GM19397 (cell line): ENCODE results near the gene MYCBP2.
"Not testable (repeated sequence)": the region's sequence is repeated elsewhere in the genome, so short reads cannot be mapped to it uniquely, and the experiment has no call there.

Experiments used
- ATAC-seq: cut with Tn5 transposase; IDR thresholded peaks from one replicate; pipeline ENCODE4 v1.9.1; 2021; ENCODE audit warnings: mild to moderate bottlenecking, moderate library complexity; ENCODE audit not compliant: unreplicated experiment

The MYCBP2 gene

DNA sequence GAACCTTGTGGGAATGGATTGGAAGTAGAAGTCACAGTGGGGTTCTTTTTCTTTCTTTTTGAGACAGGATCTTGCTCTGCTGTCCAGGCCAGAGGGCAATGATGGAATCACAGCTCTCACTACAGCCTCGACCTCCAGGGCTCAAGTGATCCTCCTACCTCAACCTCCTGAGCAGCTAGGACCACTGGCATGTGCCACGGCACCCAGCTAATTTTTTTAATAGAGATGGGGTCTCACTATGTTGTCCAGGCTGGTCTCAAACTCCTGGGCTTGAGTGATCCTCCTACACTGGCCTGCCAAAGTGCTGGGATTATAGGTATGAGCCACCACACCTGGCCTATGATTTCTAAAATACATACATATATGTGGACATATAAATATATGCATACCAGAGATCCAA, 111.4 kb downstream of the MYCBP2 start:
- ATAC-seq = no peak

DNA sequence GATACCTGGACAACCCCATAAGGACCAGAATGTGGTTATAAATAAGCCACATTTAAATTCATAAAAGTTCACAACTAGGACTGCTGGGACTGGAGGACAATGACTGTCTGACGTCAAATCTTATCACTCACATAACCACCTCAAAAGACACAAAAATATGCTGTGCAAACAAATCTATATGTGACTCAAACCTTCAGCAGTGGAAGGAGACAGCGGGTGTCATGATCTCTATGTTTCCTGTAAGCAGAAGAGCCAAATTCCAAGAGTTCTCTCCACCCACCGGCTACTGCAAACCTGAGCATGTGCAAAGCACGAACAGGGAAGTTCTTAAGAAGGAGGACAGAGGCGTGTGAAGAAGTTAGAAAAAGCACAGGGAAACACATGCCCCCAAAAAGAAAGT, 113.2 kb downstream of the MYCBP2 start:
- no peak for ATAC-seq

DNA sequence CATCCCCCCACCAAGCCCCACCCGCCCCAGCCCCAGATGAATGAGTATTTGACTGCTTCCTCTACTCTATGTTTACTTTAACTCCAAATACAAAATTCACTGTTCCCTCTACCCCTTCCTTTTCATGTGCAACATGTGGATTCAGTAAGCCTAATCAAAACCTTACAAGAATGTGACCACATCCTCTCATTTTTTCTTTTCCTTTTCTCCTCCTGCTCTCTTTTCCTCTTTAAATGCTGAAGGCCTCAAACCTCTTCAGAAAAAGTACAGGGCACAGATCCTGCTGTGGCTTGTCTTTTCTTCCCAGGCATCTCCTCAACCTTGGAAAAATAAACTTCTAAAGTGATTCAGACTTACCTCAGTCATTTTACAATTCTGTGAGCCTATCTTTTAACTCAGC, 119.0 kb downstream of the MYCBP2 start:
- no peak for ATAC-seq

DNA sequence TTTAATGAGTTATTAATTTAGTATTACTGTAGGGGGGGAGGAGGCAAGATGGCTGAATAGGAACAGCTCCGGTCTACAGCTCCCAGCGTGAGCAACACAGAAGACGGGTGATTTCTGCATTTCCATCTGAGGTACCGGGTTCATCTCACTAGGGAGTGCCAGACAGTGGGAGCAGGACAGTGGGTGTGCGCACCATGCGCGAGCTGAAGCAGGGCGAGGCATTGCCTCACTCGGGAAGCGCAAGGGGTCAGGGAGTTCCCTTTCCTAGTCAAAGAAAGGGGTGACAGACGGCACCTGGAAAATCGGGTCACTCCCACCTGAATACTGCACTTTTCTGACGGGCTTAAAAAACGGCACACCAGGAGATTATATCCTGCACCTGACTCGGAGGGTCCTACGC, 127.9 kb downstream of the MYCBP2 start:
- ATAC-seq = not testable (repeated sequence)

DNA sequence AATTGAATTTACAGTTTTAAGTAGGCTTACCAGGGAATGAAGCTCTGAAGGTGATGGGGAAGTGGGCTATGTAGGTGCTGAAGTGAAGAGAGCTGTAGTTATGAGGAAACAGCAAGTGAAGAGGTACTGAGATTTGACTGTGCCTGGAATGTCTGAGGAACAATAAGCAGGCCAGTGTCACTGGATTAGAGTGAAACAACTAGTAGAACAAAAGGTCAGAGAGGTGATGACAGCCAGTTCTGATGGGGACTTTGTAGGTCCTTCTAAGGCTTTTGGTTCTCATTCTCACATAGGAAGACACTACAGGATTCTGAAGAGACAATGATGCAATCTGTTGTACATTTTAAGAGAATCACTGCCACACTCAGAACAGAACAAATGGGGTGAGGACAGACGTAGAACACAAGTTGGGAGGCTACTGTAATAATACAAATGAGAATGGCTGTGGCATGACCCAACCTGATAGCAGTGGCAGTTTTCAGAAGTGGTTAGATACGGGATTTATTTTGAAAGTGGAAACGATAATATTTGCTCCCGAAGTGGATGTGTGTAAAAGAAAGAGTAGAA, 130.8 kb downstream of the MYCBP2 start:
- no peak for ATAC-seq

DNA sequence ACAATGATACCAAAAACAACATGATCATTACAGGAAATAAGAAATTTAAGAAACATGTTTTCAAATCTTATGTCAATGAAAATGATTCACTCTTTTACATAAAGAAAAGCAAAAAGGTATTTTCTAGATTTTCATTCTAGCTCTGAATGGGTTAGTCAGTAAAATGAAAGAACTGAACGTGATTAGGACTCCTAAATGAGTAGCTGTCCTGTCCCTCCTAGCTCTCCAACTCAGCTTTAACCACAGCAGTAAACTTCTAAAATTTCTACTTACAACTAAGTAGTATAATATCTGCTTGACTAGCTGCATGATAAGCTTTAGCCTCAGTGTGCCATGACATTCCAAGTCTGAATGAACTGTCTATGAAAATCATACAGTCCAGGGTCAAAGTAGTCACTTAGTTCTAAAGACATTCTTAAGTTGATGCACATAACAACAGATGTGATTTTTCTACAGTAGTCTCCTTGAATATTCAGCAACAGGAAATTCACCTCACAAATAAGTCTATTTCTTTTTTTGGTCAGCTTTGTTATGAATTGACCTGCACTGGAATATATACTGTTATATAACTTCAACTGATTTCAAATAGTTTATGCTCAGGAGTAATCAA, 136.4 kb downstream of the MYCBP2 start:
- ATAC-seq = no peak

DNA sequence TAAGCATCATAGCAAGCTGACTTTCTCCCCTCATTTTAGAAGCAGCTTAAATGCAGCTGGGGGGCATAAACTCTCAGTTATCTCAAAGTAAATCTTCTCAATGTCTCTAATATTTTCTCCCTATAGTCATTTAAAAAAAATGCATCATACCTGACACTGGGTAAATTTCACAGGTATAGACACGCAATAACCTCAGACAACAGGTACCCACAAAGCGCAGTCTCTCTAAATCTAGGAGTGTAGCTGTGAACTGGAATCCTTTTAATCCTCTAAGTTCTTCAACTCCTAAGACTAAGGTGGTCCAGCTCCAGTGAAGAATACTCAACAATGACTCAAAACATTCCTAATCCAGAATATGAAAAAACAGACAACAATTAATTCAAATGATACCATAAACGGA, 141.2 kb downstream of the MYCBP2 start:
- ATAC-seq = no peak

DNA sequence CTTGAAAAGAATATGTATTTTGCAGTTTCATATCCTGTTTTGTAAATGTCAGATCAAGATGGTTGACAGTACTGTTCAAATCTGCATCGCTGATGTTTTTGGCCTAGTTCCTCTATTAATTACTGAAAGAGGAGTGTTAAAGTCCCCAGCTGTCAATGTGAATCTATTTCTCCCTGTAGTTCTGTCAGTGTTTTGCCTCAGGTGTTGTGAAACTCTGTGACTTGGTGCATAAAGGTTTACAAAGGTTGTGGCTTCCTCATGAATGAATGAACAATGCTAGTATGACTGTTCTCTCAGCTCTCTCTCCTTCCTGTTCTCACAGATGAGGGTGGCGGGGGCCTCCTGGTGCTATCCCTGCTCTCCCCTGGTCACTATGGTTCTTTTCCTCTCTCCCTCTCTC, 142.4 kb downstream of the MYCBP2 start:
- peak; percentile 97 for ATAC-seq

DNA sequence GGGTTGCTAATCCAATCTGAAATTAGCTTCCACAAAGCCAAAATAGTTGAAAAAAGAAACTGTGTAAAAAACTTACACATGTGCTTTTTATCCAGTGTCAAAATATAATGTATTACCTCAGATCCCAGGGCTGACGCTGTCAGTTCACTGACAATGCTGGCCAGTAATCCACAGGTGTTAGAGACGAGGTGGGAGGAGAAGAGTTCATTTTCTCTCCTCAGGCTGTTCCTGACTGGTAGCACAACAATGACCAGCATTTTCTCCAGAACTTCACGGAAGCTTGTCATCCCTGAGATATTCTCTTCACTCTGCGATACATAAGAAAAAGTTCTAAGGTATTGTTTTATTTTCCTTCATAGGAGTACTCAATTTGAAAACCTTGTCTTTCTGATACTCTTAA, 146.9 kb downstream of the MYCBP2 start:
- no peak for ATAC-seq

DNA sequence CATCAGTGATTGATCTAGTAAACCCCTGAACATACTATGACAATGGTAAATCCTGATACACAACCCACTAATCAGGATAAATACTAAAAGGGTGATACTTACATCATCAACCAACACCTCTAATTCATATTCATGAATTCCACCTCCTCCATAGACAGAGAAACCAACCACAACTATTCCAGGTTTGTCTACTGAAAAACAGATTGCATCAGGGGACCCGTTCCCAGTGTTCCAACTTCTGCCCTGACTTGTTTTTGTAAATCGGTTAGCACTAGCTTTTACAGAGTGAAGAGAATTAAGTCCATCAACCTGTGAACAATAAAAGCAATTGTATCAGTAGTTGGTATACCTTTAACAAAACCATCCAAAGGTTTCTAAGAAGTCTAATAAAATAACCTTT, 149.2 kb downstream of the MYCBP2 start:
- ATAC-seq = no peak

DNA sequence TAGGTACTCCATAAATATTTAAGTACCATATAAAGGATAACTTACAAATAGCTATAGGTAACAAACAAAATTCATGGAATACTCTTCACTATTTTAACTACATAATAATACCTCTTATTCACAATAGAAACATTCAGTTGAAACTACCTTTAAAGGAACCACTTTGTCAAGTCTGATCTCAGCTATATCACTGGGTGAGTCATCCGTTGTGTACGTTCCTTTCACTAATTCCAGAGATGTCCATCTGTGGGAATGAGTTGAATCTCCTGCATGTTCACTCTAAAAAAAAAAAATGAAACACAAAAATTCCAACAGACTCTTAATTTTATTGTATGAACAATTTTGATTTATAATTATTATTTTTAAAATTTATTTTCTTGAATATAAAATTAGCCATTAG, 150.5 kb downstream of the MYCBP2 start:
- ATAC-seq = no peak

DNA sequence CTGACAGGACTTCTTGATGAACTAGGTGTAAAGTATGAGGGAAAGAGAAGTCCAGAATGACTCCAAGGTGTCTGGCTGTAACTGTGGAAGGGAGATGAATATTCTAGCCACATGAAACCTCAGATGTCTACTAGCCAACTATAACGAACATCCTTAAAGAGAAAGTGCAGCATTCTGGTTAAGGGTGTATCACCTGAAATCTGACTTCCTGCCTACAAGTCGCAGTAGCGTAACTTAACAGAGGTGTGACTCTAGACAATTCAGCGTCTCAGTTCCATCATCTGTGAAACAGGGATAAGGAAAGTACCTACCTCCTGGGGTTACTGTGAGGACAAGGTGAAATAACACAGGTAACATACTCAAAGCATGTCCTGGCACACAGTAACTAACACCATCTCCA, 154.2 kb downstream of the MYCBP2 start:
- no peak for ATAC-seq

DNA sequence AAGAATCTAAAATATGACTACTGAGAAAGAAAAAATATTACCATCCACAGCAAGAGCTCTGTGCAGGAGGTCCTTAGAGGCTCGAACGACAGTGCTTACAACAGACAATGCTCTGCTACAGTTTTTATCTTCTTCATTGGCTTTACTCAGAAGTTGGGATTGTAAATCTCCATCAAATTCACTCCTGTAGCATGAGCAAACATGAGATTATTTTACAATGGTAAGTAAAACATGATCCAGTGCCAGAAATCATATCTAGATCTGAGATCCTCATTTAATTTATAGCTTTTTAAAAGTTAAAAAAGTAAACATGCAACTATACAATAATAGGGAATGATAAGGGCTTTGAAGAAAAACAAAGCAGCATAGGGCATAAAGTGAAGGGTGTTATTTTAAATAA, 155.4 kb downstream of the MYCBP2 start:
- ATAC-seq = no peak

DNA sequence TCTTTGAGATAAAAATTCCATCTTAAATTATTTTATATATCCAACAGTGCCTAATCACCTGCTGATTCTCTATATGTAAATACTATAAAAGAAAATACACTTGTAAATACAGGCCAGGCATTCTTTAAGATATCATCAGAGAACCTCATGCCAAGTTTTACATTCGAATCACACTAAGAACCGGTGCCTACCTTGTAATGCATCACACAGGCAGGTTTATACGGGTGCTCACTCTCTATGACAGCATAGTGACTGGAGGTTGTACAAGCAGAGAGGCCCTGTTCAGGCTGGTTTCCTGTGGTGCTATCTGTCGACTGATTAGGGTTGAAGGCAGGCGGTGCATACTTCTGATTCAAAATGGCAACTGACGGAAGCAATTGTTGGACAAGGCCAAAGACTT, 158.7 kb downstream of the MYCBP2 start:
- no peak for ATAC-seq

DNA sequence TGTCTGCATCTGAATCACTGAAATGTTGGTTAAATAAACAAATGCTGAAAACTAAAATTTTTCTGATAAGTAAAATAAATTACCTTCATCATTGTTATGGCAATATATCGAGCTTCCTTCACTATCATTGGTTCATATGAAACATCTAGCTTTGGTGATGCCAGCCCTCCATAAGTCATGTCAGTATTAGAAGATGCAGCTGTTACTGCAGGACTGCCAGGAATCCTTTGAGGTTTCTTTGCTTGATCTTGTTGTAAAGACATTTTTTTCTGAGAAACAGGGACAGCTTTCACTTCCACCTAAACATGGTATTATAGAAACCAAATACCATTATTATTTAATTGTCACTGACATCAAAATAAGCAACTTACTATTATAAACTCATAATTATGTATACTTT, 176.2 kb downstream of the MYCBP2 start:
- no peak for ATAC-seq

DNA sequence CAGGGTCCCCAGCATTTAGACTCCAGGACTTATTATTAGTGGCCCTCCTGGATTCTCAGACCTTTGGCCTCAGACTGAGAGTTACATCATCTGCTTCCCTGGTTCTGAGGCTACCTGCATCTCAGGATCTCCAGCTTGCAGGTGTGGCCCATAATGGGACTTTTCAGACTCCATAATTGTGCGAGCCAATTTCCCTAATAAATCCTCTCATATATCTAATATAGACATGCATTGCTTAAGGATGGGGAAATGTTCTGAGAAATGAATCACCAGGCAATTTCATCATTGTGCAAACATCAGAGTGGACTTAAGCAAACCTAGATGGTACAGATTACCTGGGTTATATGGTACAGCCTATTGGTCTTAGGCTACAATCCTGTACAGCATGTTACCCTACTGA, 183.5 kb downstream of the MYCBP2 start:
- ATAC-seq = no peak

DNA sequence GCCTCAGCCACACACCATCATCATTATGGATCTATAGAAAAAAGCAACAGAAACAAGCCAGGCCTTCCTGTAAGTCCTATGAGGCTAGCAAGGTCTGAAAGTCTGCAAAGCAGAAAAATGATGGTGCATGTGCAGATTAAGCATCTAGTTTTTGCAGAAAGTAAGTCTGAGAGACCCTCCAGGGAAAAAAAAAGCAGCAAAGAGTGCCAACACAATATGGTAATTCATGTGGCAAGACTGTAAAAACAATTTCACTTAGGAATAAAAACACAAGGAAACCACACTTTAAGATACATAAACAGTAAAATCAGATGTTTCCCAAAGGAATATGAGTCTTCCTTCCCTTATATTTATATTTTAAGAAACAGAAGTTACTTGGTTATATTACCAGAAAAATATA, 187.6 kb downstream of the MYCBP2 start:
- ATAC-seq = no peak

DNA sequence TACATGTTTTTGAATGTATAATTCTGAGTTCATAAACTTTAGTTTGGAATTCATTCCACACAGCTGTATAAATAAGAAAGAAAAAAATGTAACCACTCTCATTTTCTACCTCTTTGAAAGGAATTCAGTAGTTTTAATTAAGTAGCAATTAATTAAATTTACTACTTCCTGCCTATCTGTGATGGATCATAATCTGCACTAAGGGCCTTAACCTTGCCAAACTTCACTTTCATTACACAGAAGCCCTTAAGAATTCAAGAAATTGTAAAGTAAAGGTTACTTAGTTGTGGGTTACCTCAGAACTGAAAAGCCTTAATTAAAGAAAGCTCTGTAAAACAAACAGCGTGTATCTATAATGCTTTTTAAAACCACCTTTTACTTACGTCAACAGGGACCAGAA, 188.1 kb downstream of the MYCBP2 start:
- no peak for ATAC-seq

DNA sequence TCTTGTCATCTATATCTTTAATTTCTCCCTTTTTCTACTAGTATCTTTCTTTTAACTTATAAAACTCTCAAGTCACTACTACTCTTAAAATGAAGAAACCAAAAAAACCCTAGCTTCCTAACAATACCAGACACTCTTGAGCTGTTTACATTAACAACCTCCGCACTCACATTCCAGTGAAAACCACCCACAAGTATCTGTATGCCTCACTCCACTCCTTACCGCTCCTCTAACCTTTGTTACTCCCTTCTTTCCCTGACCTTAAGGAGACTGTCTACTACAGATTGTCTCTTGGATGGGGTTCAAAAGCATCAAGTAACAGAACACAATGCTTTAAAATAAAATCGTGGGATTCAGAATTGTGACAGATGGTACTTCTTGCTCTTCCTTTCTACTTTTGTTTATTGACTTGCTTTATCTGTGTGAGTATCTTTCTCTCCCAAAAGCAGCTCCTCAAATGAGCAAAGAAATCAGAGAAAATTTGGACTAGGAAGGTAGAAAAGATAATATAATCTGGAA, 189.9 kb downstream of the MYCBP2 start:
- ATAC-seq = no peak

DNA sequence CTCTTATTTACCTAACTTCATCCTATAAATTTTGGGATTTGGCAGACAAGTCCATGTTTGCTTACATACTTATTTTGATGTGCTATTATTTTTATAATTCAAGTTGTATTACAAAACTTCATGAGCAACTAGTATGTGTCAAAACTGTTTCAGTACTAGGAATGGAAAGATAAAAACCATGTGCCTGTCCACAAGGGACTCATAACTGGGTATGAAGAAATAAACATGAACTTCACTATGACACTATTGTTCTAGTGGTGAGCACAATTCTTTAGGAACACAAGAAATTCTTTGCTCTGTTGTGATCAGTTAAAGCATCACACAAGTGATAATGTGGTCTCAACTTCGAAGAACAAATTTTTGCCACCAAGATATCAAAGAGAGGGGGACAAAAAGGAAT, 202.5 kb downstream of the MYCBP2 start:
- no peak for ATAC-seq

DNA sequence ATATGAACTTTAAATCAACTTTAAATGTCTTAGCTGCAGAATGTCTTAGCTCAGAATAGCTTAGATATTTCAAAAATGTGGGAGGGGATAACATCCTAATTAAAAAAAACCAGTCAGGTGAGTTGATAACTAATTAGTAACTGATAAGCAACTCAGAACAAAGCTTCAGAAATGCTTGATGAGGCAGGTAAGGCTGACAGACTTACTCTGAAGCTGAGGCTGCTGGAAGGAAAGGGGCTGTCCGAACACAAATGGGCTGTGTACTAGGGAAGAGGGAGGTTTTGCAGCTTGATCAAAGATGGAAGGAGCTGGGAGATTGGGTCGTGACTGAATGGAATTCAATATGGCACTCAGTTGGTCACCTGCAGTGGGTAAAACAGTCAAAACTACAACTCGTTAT, 208.8 kb downstream of the MYCBP2 start:
- no peak for ATAC-seq

DNA sequence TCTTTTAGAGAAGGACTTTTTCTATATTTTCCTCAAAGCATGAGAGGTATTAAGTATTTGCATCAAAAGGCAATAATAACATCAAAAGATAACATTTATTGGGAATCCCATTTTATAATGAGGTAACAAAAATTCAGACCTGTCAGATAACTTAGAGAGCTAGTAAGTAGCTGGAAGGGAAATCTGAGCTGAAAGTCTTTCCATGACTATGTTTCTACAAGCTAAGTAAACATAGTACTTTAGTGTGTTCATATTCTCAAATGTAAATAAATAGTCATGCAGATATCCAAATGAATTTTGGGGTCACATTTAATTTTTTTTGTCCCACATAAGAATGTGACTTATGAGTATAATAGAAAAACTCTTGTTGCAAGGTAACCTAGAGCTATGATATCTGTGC, 212.6 kb downstream of the MYCBP2 start:
- no peak for ATAC-seq

DNA sequence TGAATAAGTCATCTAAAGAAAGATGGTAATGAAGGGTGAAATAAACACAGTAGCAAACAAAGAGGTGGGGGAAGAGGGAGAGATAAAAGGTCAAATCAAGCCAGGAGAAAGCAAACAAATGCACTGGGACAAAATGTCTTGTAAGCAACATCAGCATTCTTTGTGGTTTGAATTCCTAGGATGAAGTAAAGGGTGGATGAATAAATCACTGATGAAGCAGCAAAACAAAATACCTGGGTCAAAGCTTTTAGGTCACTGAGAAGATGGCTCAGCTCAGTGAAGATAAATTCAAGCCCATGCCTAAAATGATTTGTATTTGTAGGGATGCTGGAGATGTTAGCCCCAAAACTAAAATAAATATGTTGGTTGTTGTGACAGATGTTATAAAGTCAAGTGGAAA, 213.4 kb downstream of the MYCBP2 start:
- ATAC-seq = no peak
